SIG-M5 (cell line): ENCODE measurements around the gene PGBD5.

Experiments used
- DNase-seq: peaks from one replicate; lab custom pipeline; 2025; lab: John Stamatoyannopoulos, UW

The PGBD5 gene

DNA sequence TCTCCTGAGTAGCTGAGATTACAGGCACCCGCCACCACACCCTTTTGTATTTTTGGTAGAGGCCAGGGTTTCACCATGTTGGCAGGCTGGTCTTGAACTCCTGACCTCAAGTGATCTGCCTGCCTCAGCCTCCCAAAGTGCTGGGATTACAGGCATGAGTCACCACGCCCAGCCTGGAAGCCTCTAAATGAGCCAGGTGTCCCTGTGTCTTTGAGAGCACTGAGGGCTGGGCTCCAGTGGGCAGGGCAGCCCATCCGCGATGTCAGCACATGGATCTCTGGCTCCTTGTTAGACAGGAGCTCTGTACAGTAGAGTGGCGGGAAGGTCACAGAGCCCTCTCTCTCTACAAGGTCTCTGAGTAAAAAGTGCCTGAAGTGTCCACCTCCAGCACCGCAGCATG is 124.3 kb downstream of the PGBD5 start:
- no peak for DNase-seq

DNA sequence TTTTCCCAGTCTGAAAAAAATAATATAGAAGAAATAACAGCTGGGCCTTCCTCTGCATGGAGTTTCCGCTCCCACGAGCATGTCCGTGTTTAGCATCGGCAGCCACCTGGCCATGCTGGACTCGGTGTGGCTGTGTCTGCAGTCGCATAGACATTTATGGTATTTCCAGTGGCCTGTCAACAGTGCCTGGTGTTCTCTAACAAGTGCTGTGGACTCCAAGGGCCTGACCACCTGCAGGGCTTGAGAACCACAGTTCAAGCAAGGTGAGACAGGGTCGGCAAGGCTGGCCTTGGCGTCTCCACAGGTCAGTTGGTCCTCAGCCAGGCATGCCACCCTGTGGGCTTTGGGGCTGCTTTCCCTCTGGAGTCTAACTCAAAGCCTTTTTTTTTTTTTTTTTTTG is 124.8 kb downstream of the PGBD5 start:
- DNase-seq: no peak

DNA sequence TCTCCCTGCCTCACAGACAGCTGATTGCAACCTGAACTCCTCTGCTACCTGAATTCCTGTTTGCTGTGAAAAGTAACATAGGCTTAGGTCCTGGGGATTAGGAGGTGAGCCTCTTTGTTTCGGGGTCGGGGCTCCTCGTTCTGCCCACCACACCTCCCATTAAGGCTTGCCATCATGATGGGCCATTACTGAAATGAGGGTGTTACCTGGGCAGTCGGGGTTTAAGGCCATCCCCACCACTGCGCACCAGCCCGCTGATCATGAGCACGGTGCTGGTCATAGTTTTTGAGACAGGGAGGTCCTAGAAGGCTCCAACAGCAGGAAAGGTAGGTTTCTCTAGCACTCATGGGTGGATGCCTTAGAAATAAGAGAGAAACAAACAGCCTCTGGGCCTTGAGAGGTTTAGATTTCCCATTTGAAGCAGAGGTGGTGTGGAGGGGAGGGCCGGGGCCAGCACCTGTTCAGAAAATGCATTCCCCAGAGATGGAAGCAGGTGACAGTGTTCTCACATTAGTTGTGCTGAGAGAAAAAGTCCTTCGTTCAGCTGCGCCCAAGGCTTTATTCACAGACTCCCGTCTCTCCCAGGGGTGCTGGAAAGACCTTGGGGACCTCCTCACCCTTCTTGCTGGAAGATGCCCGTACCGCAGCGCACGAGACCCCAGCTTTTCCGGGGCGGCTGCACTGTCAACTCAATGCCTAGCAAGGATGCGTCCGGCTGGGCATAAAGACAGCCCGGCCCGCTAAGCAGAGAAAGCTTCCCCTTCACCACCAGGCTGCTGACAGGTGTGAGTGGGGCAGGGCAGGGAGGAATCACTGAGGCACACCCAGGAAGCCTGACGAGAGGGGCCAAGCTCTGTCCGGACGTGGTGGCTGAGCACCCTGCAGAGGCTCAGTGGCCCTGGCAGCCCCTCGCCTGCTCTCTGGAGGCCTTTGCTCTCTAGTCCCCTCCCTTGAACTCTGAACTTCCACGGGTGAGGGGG is 125.5 kb downstream of the PGBD5 start:
- DNase-seq: no peak

DNA sequence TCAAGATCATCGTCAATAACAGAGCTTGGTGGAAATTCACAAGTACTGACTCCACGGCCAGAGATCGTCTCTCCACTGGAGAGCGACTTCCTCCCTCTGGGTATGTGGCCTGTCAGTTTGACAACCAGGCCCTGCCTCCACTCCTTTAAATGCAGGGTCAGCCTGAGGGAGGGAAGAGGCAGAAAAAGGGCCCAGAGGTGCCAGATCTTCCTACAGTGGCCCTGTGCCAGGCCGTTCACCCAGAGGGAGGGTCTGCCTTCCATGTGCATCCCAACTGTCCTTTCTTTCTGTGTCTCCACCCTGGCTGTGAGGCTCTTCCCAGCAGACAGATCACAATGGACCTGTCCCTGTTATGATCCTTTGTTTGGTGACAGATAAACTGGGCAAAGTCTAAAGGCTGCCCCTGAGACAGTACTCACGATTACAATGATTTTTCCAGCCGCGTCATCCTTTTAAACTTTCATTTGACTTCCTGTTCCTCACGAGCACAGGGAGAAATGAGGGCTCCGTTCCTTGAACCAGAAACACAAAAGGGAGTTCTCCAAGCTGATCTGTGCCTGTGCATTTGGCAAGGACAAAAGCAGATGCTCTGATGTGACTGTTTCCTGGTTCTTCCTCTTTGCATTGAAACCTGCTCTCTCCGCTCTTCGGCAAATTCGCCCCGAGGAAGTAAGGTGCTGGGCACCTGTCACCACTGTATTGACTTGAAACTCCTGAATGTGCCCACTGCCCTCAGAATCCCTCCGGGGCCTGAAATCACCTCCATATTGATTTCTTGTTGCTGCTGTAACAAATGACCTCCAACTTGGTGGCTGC is 126.7 kb downstream of the PGBD5 start:
- DNase-seq: no peak

DNA sequence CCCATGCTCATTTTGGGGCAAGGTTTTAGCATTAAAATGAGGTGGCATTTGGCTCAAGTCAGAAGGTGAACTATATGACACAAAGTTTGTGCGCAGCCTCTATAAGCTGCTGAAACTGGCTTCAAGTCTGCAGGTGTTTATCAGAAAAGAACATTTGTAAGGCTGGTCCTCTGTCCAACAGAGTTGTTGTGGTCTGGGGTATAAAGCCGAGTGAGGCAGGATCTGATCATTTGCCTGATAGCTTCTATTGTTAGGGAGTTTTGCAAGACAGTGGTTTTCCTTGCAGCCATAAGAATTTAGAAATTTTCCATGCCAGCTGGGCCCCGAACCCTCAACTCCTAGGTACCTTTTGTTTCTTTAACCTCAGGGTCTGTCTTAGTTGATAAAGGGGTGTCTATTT is 130.8 kb downstream of the PGBD5 start:
- DNase-seq: no peak

DNA sequence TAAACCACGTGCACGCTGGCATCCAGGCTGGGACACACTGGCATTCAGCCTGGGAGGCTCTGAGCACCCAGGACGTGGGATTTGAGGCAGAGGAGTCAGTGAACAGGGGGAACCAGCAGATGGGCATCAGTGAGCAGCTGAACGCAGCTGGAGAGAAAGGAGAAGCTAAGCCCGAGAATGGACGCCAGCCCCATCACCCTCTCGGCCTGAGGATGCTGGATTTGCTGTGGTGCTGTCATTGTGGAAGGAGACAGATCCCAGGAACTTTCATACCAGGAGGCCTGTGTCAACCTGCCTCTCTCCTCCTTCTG is 132.8 kb downstream of the PGBD5 start:
- DNase-seq: no peak

DNA sequence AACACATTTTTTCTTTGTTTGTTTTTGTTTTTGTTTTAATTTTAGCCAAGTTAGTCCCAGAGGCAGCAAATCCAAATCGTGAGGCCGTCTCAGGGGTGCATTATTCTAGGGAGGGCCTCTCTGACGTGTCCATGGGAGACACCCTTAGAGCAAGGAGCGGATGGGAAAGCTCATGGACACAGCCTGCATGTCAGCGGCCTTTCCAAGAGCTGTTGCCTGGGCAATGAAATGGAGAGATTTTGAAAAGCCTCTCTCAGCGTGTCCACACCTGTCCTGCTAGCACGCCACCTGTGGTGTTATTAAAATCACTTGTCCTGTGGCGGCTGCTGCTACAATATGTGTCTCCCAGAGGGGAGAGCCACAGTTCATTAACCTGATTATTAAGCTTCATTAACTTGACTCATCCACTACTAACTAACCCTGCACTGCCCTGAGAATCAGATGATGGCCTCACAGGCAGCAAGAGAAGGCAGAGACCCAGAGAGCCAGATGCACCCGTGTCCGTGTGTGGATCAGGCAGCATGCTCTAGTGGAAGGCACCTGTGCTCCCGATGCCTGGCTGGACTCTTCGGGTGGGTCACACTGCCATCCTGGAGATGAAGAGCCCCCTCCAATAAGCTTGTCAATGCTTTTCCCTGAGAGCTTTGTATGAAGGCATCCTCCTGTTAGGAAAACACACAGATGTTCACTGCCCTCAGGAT is 133.3 kb downstream of the PGBD5 start:
- no peak for DNase-seq

DNA sequence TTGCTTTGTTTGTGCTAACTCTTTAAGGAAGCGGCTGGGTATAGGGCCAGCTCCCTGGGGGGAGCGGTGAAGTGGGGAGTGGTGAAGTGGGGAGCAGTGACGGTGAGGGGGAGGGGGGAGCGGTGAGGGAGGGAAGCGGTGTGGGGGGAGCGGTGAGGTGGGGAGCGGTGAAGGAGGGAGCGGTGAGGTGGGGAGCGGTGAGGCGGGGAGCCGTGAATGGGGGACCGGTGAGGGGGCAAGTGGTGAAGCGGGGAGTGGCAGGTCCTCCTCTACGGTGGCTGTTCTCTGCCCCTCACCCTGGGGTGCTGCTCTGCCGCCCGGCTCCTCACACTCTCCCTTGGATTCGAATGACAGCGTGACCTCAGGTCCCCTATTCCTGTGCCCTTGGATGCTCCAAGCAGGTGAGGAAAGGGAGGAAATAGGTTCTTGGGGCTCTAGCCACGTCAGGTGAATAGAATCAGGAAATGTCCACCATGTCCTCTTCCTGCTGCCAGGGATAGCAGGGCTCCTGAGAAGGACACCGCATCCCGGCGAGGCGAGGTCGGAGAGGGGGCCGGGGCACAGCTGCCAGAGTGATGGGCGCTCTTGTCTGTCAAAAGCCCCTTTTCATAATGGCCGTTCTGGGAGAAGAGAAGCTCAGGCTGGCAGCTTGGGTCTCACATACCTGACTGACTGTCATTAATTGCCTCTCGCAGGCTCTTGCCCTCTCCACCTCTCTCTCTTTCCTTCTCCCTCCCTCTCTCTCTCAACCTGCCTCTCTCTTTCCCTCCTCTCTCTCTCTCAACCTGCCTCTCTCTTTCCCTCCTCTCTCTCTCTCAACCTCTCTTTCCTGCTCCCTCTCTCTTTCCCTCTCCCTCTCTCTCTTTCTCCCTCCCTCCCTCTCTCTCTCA is 134.2 kb downstream of the PGBD5 start:
- DNase-seq: no peak

DNA sequence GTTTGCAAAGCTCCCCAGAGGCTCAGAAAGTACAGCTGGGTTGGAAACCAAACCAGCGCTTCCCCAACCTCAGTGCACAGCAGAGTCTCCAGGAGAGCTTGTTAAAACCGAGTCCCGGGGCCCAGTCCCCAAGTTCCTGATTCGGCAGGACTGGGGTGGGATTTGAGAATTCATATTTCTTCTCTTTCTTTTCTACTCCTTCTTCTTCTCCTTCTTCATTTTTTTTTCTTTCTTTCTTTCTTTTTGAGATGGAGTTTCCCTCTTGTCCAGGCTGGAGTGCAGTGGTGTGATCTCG is 136.8 kb downstream of the PGBD5 start:
- no peak for DNase-seq

DNA sequence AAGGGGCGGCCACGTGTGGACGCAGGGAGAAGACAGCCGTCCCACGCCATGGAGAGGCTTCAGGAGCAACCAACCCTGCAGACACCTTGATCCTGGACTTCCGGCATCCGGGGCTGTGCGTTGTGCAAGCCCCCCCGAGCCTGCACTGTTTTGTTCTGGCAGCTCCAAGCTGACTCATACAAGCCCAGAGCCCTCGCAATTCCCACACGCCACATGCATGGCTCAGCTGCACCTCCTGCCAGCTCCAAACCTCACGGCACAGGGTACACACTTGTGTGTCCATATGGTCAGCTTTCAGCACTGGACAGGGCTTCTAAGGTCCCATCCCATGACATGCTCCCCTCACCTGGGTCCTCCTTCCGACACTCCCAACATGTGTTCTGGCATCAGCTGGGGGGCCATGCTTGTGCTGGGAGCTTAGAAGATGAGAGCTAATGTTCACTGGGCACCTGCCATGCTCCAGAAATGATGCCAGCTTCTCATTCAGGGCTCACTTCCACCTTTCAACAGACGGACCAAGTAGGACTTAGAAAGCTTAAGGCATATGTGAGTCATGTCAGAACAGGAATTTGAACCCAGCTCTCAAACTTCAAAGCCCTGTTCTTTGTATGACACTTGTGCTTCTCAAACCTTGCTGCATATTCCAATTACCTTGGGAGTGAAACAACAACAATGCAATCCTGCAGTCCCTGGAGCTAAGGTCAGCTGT is 137.3 kb downstream of the PGBD5 start:
- no peak for DNase-seq

DNA sequence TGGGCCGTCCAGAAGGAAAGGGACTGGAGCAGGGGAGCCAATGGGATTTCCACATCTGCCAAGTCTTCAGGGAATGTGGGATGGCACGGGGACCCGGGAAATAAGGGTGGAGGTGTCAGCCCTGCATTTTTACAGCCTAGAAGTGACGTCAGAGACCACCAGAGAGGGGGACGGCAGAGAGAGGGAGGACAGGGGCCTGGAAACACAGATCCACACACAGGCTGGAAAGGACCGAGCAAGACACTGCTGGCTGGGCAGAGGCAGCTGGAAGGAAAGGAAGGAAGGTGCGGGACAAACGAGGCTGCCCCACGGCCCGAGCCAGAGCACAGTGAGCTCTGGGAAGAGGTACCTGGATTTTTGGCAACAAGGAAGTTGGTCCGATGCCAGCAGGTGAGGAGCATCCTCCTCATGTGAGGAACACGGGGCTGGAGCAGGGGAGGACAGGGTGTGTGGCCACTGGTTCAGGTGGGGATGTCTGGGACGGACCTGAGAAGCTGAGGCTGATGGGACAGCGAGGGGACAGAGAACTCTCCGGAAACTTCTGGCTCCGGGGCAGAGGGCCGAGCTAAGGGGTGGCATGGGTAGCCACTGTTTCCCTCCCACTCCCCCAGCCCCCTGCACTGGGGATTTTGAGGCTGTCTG is 138.3 kb downstream of the PGBD5 start:
- no peak for DNase-seq

DNA sequence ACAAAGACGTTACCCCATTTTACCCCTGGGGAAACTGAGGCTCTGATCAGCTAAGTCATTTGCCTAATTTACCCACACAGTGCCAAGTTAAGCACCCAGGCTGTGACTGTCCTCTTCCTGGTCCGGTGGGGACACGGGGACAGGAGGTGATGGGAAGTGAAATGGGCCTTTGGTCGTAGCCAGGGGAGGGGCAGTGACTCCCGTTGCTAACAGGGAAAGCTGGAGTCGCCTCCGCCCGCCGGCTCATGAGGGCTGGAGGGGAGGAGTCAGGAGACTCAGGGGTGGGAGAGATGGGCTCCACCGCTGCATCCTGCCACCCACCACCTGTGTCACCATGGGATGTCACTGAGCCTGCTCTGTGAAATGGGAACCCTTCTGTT is 139.3 kb downstream of the PGBD5 start:
- no peak for DNase-seq

DNA sequence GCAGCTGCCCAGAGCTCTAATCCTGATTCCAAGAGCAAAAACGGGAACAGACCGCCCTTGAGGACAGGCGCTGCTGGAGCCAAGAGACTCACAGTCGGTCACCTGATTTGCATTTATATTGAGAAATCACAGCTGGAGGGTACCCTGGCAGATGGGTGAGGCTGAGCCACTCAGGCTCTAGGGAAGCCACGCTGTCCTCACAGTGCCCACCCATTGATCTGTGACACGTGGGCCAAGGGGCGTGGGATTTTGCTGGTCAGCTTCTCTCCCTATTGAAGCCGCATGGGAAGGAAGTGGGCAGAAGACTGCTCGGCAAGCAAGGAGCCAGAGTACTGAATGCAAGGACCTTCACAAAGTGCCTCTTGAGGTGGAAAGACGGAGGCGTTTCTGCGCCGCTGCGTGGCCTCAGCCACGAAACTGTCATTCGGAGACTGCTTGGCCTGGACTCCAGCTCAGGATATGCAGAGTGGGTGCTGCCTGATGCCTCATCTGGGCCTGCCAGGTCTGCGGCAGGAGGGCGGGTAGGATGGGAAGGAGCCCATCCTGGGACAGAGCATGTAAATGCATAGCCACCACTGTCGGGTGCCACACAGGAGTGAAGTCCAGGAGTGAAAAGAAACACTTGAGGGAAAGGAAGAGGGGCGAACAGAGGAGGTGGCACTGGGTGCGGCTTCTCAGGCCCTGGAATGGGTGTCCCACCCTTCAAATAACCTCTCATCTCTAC is 139.8 kb downstream of the PGBD5 start:
- no peak for DNase-seq

DNA sequence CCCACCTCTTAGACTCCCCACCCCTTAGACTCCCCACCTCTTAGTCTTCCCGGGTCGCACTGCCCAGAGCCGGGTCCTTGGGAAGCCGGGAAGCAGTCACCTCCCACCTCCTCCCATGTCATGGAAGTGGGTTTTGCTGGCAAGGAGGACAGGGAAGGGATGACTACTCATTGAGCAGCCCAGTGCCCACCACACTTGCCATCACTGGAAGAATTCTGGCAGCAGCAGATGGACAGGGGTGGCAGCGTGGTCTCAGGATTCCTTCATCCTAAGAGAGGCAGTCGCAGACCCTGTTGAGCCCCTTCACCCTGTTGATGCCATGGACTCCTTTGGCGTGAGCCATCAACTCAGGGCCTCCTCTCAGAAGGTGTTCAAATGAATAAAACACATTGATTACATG is 140.8 kb downstream of the PGBD5 start:
- no peak for DNase-seq

DNA sequence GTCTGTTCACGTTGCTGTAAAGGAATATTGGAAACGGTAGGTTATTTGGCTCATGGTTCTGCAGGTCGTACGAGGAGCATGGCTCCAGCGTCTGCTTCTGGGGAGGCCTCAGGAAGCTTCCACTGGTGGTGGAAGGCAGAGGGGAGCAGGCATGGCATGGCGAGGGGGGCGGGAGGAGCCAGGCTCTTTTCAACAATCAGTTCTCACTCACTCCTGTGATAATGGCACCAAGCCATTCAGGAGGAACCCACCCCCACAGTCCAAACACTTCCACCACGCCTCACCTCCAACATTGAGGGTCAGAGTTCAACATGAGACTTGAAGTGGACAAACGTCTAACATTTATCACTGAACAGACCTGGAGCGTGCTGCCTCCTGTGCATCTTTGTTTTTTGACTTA is 141.2 kb downstream of the PGBD5 start:
- no peak for DNase-seq

DNA sequence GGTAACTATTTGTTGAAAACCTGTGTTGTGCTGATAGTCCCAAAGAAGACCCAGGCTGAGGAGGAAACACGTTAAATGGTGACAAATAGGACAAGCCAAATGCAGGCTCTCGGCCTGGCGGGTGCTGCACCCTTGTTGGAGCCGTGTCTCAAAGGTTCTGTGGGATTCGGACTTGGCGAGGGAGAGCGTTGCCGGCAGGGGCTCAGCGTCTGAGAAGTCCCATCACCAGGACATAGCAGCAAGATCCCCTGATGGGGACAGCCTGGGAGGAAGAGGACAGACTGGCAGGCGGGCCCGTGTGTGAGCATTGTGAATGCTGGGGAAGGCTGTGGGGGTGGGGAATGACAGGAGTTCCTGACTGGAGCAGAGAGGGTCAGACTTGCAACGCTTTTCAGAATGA is 142.5 kb downstream of the PGBD5 start:
- no peak for DNase-seq

DNA sequence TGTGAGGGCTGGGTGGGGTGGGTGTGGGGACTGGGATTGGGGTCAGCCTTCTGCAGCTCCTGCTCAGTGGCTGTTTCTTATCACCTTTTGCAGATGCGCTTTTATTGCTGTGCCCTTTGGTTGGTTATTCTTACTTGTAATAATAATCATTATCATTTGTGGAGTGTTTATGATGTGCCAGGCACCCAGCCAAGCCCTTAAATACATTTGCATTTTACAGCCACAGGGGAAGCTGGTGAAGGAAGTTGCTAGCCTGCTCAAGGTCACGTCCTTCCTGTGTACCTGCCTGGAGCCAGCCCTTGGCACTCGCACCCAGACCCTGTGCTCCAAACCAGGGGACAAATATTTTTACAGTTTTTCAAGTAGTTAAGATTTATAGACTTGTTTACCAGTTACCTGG is 144.0 kb downstream of the PGBD5 start:
- DNase-seq: no peak

DNA sequence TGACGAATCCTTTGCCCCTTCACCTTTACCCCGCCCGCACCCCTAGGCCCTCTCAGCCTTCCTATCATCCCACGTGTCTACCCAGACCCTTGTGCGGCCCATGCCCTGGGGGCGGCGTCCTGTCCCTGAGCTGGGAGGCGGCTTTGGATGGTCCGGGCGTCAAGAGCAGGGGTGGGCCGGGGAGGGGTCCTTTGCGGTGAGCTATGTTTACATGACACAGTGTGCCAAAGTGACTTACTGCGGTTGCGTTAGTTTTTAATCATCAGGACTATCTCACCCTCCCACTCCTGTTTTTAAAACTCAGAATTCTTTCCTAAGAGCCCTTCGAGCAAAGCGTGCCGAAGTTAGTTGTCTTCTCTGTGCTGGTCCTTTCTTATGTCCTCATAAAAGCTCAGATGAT is 144.6 kb downstream of the PGBD5 start:
- no peak for DNase-seq

DNA sequence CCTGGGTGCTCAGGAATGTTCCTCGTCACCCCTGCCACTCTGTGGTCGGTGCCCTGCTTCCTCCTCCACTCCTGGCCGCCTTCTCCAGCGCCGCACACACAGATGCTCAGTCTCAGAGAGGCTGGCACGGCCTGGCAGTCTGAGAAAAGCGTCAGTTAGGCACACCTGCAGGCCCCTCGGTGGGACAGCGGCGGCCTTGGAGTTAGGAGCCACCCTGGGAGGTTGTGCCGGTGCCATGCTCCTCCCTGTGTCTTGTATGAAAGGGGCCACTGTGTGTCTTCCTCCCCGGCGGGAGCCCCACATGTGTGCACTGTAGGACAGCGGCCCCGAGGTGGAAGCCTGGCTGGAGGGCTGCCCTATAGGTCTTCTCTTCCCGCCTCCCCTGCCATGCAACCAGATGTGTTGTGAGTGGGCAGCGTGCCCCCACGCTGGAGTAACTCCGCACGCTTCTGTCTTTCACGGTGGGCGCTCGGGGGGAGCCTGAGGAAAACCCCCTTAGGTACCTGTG is 145.2 kb downstream of the PGBD5 start:
- no peak for DNase-seq
